GM12891 (cell line): Measurements from ENCODE around the gene TAF1L.

Source experiments
- PAX5 ChIP-seq: IDR thresholded peaks from 2 replicates; pipeline ENCODE4 v1.6.1; 2011; ENCODE audit warnings: low read length, moderate library complexity, mild to moderate bottlenecking; ENCODE audit not compliant: insufficient read depth, severe bottlenecking
- POLR2A ChIP-seq: IDR thresholded peaks from 2 replicates; pipeline ENCODE4 v1.6.1; 2011; ENCODE audit warnings: low read depth, low read length, control low read depth
- POLR2AphosphoS5 ChIP-seq: IDR thresholded peaks from 2 replicates; pipeline ENCODE4 v1.6.1; 2011; ENCODE audit warnings: low read depth, low read length, control low read depth
- POU2F2 ChIP-seq: IDR thresholded peaks from 2 replicates; pipeline ENCODE4 v1.6.1; 2011; ENCODE audit warnings: low read depth, mild to moderate bottlenecking, control low read depth, low read length, moderate library complexity
- SPI1 ChIP-seq: IDR thresholded peaks from 2 replicates; pipeline ENCODE4 v1.6.1; 2011; ENCODE audit warnings: low read depth, low read length, control low read depth
- TAF1 ChIP-seq: IDR thresholded peaks from 2 replicates; pipeline ENCODE4 v1.6.1; 2011; ENCODE audit warnings: low read depth, low read length, control low read depth

DNA sequence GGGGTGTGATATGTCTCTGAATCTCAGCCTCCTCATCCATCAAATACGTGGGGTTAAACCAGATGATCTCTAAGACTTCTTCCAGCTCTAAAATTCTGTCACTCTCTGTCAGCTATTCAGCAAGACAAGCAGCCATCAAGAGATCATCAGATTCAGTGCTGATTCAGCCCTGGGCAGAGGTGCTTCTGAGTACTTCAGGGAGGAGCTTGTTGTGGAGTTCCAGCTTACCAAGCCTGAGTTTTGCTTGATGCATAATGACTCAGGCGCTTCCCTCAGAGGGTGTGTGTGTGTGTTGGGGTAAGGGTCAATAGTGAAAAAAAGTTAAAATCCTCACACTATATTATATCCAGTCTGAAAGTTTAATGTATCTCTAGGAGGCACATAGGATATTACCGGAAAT, 29.6 kb upstream of the TAF1L start:
- no peak for TF ChIP-seq SPI1
- TF ChIP-seq POLR2A, result no peak
- no peak for TF ChIP-seq POLR2AphosphoS5
- TF ChIP-seq POU2F2, result no peak
- no peak for TF ChIP-seq TAF1
- no peak for TF ChIP-seq PAX5
